Measurements from ENCODE around the gene ZFTA. TPM values are rescaled to one million over a fixed set of nuclear protein-coding genes. Genes with fewer than 3 reads are reported as not detected.
A peak's percentile ranks its signal among the peaks of the same experiment; 100 is the strongest.
"Not testable (repeated sequence)": the region's sequence is repeated elsewhere in the genome, so short reads cannot be mapped to it uniquely, and the experiment has no call there.

ZFTA gene
- total and polyA plus RNA-seq, 8 donors = 9.2 to 40.0 (median 32.4) TPM

DNA sequence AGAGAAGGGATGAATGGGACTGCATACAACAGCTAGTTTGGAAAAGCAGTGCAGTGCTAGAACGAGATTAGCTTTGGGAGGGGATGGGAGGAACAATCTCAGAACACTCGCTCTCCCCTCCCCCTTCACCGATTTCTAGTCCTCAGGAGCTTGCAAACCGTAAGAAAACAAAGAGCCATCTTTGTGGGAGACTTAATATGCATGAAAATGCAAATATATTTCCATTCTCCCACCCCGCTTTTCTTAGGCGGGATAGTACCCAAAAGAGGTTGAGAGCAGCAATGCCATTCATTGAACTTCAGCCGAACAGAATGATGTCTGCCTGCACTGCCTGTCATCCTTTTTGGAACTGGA is 45.8 kb upstream of the ZFTA start:
- TF ChIP-seq, protein P1, sequence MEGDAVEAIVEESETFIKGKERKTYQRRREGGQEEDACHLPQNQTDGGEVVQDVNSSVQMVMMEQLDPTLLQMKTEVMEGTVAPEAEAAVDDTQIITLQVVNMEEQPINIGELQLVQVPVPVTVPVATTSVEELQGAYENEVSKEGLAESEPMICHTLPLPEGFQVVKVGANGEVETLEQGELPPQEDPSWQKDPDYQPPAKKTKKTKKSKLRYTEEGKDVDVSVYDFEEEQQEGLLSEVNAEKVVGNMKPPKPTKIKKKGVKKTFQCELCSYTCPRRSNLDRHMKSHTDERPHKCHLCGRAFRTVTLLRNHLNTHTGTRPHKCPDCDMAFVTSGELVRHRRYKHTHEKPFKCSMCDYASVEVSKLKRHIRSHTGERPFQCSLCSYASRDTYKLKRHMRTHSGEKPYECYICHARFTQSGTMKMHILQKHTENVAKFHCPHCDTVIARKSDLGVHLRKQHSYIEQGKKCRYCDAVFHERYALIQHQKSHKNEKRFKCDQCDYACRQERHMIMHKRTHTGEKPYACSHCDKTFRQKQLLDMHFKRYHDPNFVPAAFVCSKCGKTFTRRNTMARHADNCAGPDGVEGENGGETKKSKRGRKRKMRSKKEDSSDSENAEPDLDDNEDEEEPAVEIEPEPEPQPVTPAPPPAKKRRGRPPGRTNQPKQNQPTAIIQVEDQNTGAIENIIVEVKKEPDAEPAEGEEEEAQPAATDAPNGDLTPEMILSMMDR (IDR thresholded peaks at IDR 0.05) = no peak
- peak in 1 of 4 donors; percentile 8 for DNase-seq
- peaks cover 17 to 32% of the 10 kb centered on the region in 2 donors for H3K4me1 ChIP-seq
- H3K9me3 ChIP-seq = no peaks in the 10 kb centered on the region
- peaks cover 0 to 31% of the 10 kb centered on the region in 2 donors for H3K36me3 ChIP-seq
- H3K4me3 ChIP-seq = peak overlapping the region; percentile 92 to 98
- ATAC-seq = peak; percentile 2
- peak overlapping the region in 1 of 2 donors; percentile 70 for H3K27ac ChIP-seq
- intact Hi-C loops (cut with DNase I) = no loop called here
- peaks cover 0 to 5% of the 10 kb centered on the region in 2 donors for H3K27me3 ChIP-seq

DNA sequence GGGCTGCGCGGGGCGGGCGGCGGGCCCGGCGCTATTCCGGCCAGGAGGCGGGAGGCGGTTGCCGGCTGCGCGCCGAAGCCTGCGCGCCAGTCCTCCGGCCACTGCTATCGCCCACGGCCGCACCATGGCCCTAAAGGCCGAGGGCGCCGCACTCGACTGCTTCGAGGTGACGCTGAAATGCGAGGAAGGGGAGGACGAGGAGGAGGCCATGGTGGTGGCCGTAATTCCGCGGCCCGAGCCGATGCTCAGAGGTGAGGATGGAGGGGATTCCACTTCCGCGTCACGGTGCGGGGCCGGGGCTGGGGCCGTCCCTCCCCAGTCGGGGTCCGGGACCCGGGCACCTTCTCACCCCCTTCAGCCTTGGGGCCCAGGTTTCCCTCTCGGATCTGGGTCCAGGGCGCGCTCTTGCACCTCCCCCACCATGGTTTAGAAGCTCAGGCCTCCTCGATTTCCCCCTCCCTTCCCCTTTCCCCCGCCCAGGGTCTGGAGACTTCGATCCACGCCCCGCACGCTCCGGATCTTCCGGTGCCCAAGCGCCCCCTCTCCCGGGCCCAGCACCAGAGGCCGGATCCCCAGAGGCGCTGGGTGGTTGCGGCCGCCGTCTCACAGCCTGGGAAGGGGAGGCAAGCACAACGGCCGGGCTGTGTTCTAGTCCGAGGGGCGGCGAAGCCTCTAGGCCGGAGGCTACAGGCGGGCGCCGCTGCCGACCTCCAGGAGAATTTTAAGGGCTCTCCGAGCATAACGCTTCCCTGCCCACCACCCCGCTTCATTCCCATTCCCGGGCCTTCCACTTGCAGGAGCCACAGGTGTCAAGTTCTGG is 45.2 kb upstream of the ZFTA start:
- ATAC-seq = peak; percentile 74
- peaks cover 17 to 32% of the 10 kb centered on the region in 2 donors for H3K4me1 ChIP-seq
- peaks cover 0 to 5% of the 10 kb centered on the region in 2 donors for H3K27me3 ChIP-seq
- intact Hi-C loops (cut with DNase I) = no loop called here
- peaks cover 0 to 25% of the 10 kb centered on the region in 2 donors for H3K36me3 ChIP-seq
- no peaks in the 10 kb centered on the region for H3K9me3 ChIP-seq
- TF ChIP-seq, protein P1 (IDR thresholded peaks at IDR 0.05) = no peak
- peak; percentile 50 to 87 (median 72) for DNase-seq
- H3K27ac ChIP-seq = peak overlapping the region; percentile 70 to 82
- H3K4me3 ChIP-seq = peak overlapping the region; percentile 92 to 98

DNA sequence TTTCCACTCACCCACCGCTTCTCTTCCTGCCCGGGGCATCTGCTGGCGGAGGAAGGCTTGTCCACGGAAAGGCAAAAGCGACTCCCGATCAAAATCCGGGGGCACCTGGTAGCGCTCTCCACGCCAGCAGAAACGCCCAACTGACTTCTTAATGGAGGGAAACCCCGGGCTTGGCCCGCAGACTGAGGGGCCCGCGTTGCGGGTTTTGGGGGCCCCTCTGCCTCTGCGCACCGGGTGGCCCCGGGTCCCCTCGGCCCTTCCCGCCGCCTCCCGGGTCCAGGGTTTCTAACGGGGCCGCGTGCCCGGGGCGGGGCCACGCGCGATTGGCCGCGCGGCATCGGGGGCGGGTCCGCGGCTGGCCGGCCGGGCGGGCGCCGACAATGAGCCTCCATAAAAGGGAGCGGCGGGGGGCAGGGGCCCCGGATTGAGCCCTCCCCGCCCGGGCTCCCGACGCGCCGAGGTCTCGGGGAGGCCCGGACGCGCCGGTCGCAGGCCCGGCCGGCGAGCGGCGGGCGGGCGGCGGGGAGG is 44.5 kb upstream of the ZFTA start, which contains the start of gene SPINDOC:
Gene SPINDOC, plus strand, starts transcription at position 422 of the 528 bp plus-strand sequence. CDS start 231 bp downstream, outside the sequence.
- peak within 1 kb of the TSS; percentile 70 to 82 for H3K27ac ChIP-seq
- intact Hi-C loops (cut with DNase I) = no loop called here

DNA sequence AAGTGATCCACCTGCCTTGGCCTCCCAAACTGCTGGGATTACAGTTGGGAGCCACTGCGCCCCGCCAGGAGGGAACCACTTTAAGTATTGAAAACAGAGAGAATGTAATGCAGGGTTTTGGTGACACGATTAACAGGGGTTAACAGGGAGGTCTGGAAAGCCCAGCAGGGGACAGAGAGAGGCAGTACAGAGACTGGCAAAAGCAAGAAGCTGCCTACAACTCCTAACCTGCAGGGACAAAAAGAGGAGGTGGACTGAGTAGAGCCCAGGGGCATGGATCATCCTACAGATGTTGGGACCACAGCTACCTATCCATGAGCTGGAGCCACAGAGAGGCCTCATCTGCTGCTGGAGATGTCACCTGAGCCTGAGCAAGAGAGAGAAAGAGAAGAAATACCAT is 42.9 kb upstream of the ZFTA start:
- intact Hi-C loops (cut with DNase I) = no loop called here
- H3K4me3 ChIP-seq = no peak overlapping the region
- peaks cover 0 to 5% of the 10 kb centered on the region in 2 donors for H3K27me3 ChIP-seq
- no peak for DNase-seq
- peaks cover 17 to 32% of the 10 kb centered on the region in 2 donors for H3K4me1 ChIP-seq
- ATAC-seq = no peak
- H3K36me3 ChIP-seq = peaks cover 0 to 4% of the 10 kb centered on the region in 2 donors
- H3K9me3 ChIP-seq = no peaks in the 10 kb centered on the region
- TF ChIP-seq, protein P1 (IDR thresholded peaks at IDR 0.05) = no peak
- no peak overlapping the region for H3K27ac ChIP-seq

More for the DNA sequence above, 44.5 kb upstream of the ZFTA start, which contains the start of gene SPINDOC:
- peak within 1 kb of the TSS; percentile 92 to 98 for H3K4me3 ChIP-seq
- no peaks in the 10 kb centered on the region for H3K9me3 ChIP-seq
- peaks cover 0 to 18% of the 10 kb centered on the region in 2 donors for H3K36me3 ChIP-seq
- ATAC-seq (peak; percentile 94), DNase-seq (peak; percentile 63 to 95 (median 77))
- H3K4me1 ChIP-seq = peaks cover 17 to 32% of the 10 kb centered on the region in 2 donors
- peaks cover 0 to 5% of the 10 kb centered on the region in 2 donors for H3K27me3 ChIP-seq
- TF ChIP-seq, protein P1 (IDR thresholded peaks at IDR 0.05) = no peak

DNA sequence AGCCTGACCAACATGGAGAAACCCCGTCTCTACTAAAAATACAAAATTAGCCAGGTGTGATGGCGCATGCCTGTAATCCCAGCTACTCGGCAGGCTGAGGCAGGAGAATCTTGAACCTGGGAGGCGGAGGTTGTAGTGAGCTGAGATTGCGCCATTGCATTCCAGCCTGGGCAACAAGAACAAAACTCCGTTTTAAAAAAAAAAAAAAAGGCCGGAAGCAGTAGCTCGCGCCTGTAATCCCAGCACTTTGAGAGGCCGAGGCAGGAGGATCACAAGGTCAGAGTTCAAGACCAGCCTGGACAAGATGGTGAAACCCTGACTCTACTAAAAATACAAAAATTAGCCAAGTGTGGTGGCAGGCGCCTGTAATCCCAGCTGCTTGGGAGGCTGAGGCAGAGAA is 41.8 kb upstream of the ZFTA start:
- intact Hi-C loops (cut with DNase I); H3K9me3 ChIP-seq; H3K27me3 ChIP-seq; H3K36me3 ChIP-seq; H3K27ac ChIP-seq; H3K4me3 ChIP-seq; DNase-seq; ATAC-seq: not testable (repeated sequence)
- H3K4me1 ChIP-seq = peaks cover 16 to 24% of the 10 kb centered on the region in 2 donors

All from left lung (tissue), 10 donors.